Stomach (tissue), 9 donors: Measurements from ENCODE around the gene ATP11A. TPM values are rescaled to one million over a fixed set of nuclear protein-coding genes. Genes with fewer than 3 reads are reported as not detected.
A peak's percentile ranks its signal among the peaks of the same experiment; 100 is the strongest.

Experiments used
- DNase-seq, 2 donors: peaks; one replicate each; pipeline versions ENCODE4 v3.0.0 to v3.0.0-alpha.2; 2013 to 2019
- H3K27ac ChIP-seq, 5 donors: fragments of 200-600 bp in 4 of 5; sonication (generic) in 4 of 5; one replicate each; pipeline ENCODE4 v1.5.1; 2013 to 2019; ENCODE audit warnings: mild to moderate bottlenecking in 1 of 5, moderate library complexity in 1 of 5
- H3K27me3 ChIP-seq, 3 donors: fragments of 200-600 bp; sonication (generic); one replicate each; pipeline ENCODE4 v1.5.1; 2017 to 2019; ENCODE audit warnings: mixed run types in 1 of 3
- H3K36me3 ChIP-seq, 4 donors: fragments of 200-600 bp; sonication (generic); 1 replicate in 3 of 4; 2 replicates in 1 of 4; pipeline ENCODE4 v1.5.1; 2016 to 2019
- H3K4me1 ChIP-seq, 4 donors: fragments of 200-600 bp; sonication (generic); one replicate each; pipeline ENCODE4 v1.5.1; 2016 to 2019
- H3K4me3 ChIP-seq, 4 donors: fragments of 200-600 bp; sonication (generic) in 3 of 4; one replicate each; pipeline ENCODE4 v1.5.1; 2016 to 2019; ENCODE audit warnings: mild to moderate bottlenecking in 1 of 4
- H3K9me3 ChIP-seq, 4 donors: fragments of 200-600 bp; sonication (generic); one replicate each; pipeline ENCODE4 v1.5.1; 2016 to 2019
- CTCF ChIP-seq, 7 experiments: fragments of 450-650 bp in 4 of 7; fragments of 200-600 bp in 3 of 7; sonication (generic) in 3 of 7; IDR thresholded peaks; one replicate each; pipeline ENCODE4 v1.5.1; 2016 to 2019; ENCODE audit warnings: antibody characterized with exemption in 7 of 7, control low read depth in 2 of 7, mild to moderate bottlenecking in 1 of 7
- EP300 ChIP-seq: sonication (generic); formaldehyde crosslinking; IDR thresholded peaks from one replicate; pipeline ENCODE4 v1.6.1; 2017; ENCODE audit warnings: antibody characterized with exemption
- POLR2A ChIP-seq, 4 donors: fragments of 450-650 bp; IDR thresholded peaks; one replicate each; pipeline ENCODE4 v1.6.1; 2016; ENCODE audit warnings: antibody characterized with exemption in 4 of 4, control low read depth in 2 of 4, mild to moderate bottlenecking in 1 of 4, moderate library complexity in 1 of 4
- POLR2AphosphoS5 ChIP-seq, 3 donors: sonication (generic); formaldehyde crosslinking; IDR thresholded peaks; one replicate each; pipeline ENCODE4 v1.6.1; 2016; ENCODE audit warnings: antibody characterized with exemption in 3 of 3
- WGBS, 5 donors: extraction: QIAGEN DNeasy Blood & Tissue Kit in 3 of 5; methylation state at CpG; one replicate each; pipeline versions ENCODE4 v1.1.5 to v1.1.7; 2013 to 2018; 5-methylcytosine and 5-hydroxymethylcytosine counted together
- intact Hi-C: fragments of 100-400 bp; cut with DNase I; formaldehyde crosslinking; loops from one replicate; pipeline ENCODE4 v1.15.1; 2023; ENCODE audit warnings: low total_unique reads
- polyA plus RNA-seq, 3 donors: library from polyadenylated mRNA; stranded (reverse); fragments of 200-250 nt; gene quantifications; one replicate each; pipeline ENCODE4 v1.2.3, GENCODE V29; 2013
- total RNA-seq, 5 donors: library from RNA; depleted of rRNA; stranded (reverse); fragments of >200 nt; gene quantifications; one replicate each; pipeline versions ENCODE4 v1.1.0 to v1.2.3, GENCODE V29; 2014 to 2016
- donor health status: healthy with polysubstance abuse.
- donor health status: Bipolar disorder and iron deficiency.
- donor health status: healthy.

The ATP11A gene
- total and polyA plus RNA-seq, 8 donors: 1.1 to 70.9 (median 12.3) TPM

- H3K36me3 ChIP-seq: peaks cover 4 to 62% (median 55%) of the 10 kb centered on the region in 4 donors
- DNase-seq: no peak
- no peak overlapping the region for H3K4me3 ChIP-seq
- WGBS, 5 donors: 90 to 95% (median 92%) methylated on average over 24 to 26 of the region's 26 CpGs
- H3K27ac ChIP-seq: no peak overlapping the region
- H3K27me3 ChIP-seq: no peaks in the 10 kb centered on the region
- H3K4me1 ChIP-seq: no peaks in the 10 kb centered on the region
- TF ChIP-seq POLR2A (IDR thresholded peaks at IDR 0.05): no peak
- TF ChIP-seq CTCF (IDR thresholded peaks at IDR 0.05): no peak
- no peak for TF ChIP-seq POLR2AphosphoS5 (IDR thresholded peaks at IDR 0.05)
- no peak for TF ChIP-seq EP300
- no peaks in the 10 kb centered on the region for H3K9me3 ChIP-seq
- intact Hi-C loops: no loop called here
These were observed 118.7 kb downstream of the ATP11A start for GRCh38 chr13:112808377-112809140.

- H3K27me3 ChIP-seq: no peaks in the 10 kb centered on the region
- no peaks in the 10 kb centered on the region for H3K4me1 ChIP-seq
- DNase-seq: no peak
- H3K36me3 ChIP-seq: peaks cover 4 to 64% (median 60%) of the 10 kb centered on the region in 4 donors
- TF ChIP-seq CTCF (IDR thresholded peaks at IDR 0.05) (no peak), POLR2AphosphoS5 (IDR thresholded peaks at IDR 0.05) (no peak), EP300 (no peak), POLR2A (IDR thresholded peaks at IDR 0.05) (no peak)
- H3K4me3 ChIP-seq: no peak overlapping the region
- intact Hi-C loops: no loop called here
- no peak overlapping the region for H3K27ac ChIP-seq
- 94 to 96% (median 95%) methylated on average over 36 to 40 of the region's 40 CpGs for WGBS, 5 donors
- no peaks in the 10 kb centered on the region for H3K9me3 ChIP-seq
These were observed 119.8 kb downstream of the ATP11A start for GRCh38 chr13:112809332-112810315.

- TF ChIP-seq POLR2AphosphoS5 (IDR thresholded peaks at IDR 0.05) (no peak), POLR2A (IDR thresholded peaks at IDR 0.05) (no peak), EP300 (no peak), CTCF (IDR thresholded peaks at IDR 0.05) (no peak)
- intact Hi-C loops: no loop called here
- H3K4me3 ChIP-seq: no peak overlapping the region
- H3K27ac ChIP-seq: no peak overlapping the region
- H3K9me3 ChIP-seq: no peaks in the 10 kb centered on the region
- no peak for DNase-seq
- H3K4me1 ChIP-seq: no peaks in the 10 kb centered on the region
- no peaks in the 10 kb centered on the region for H3K27me3 ChIP-seq
- 93 to 98% (median 97%) methylated on average over 14 of the region's 14 CpGs for WGBS, 5 donors
- H3K36me3 ChIP-seq: peaks cover 4 to 72% (median 69%) of the 10 kb centered on the region in 4 donors
These were observed 120.8 kb downstream of the ATP11A start for GRCh38 chr13:112810608-112811007.

GRCh38 chr13:112812306-112813055 lies 122.6 kb downstream of the ATP11A start:
- 81 to 91% (median 87%) methylated on average over 17 of the region's 17 CpGs for WGBS, 5 donors

More at GRCh38 chr13:112812306-112813055, 122.6 kb downstream of the ATP11A start:
- no peaks in the 10 kb centered on the region for H3K4me1 ChIP-seq
- H3K36me3 ChIP-seq: peaks cover 4 to 77% (median 72%) of the 10 kb centered on the region in 4 donors
- no peaks in the 10 kb centered on the region for H3K27me3 ChIP-seq
- H3K27ac ChIP-seq: peak overlapping the region in 1 of 5 donors; percentile 39
- peak in 1 of 2 donors; percentile 18 for DNase-seq
- intact Hi-C loops: no loop called here
- TF ChIP-seq EP300: no peak
- no peak for TF ChIP-seq POLR2A (IDR thresholded peaks at IDR 0.05)
- no peak for TF ChIP-seq POLR2AphosphoS5 (IDR thresholded peaks at IDR 0.05)
- TF ChIP-seq CTCF (IDR thresholded peaks at IDR 0.05): no peak
- H3K4me3 ChIP-seq: no peak overlapping the region
- no peaks in the 10 kb centered on the region for H3K9me3 ChIP-seq
